Measurements from ENCODE around the gene PRDM16. TPM values are rescaled to one million over a fixed set of nuclear protein-coding genes. Genes with fewer than 3 reads are reported as not detected.

PRDM16 gene
- total and polyA plus RNA-seq, 2 of the 13 experiments (the other 11 are each of a cell fraction or from before 2014, with no cell fraction given), result 0.15 to 0.81 TPM

DNA sequence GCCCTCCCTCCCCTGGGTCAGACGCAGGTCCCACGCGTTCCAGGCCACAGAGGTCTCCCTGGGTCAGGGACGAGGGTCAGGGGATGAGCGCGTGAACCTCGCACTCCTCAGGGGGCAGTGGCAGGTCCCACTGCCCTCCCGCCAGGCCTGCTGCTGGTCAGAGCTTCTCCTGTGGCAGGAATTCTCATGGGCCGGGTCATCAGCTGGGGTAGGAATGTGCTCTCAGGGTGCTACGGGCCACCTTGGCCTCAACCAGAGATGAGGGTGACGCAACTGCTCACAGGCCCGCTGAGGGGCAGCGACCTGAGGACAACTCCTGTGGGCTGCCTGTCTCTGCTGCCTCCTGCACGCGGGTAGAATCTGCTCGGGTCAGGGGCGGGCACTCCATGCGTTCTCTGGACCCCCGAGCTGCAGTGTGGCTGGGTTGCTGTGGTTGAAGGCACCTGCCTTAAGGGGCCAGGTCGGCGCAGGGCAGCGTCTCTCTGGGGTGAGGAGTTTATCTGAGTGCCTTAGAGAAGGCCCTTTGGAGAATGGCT lies 128.8 kb downstream of the PRDM16 start (continued):
- TF ChIP-seq, protein P1, sequence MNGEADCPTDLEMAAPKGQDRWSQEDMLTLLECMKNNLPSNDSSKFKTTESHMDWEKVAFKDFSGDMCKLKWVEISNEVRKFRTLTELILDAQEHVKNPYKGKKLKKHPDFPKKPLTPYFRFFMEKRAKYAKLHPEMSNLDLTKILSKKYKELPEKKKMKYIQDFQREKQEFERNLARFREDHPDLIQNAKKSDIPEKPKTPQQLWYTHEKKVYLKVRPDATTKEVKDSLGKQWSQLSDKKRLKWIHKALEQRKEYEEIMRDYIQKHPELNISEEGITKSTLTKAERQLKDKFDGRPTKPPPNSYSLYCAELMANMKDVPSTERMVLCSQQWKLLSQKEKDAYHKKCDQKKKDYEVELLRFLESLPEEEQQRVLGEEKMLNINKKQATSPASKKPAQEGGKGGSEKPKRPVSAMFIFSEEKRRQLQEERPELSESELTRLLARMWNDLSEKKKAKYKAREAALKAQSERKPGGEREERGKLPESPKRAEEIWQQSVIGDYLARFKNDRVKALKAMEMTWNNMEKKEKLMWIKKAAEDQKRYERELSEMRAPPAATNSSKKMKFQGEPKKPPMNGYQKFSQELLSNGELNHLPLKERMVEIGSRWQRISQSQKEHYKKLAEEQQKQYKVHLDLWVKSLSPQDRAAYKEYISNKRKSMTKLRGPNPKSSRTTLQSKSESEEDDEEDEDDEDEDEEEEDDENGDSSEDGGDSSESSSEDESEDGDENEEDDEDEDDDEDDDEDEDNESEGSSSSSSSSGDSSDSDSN (CRISPR knock-in tag; IDR thresholded peaks at IDR 0.05), result peak; percentile 66
- TF ChIP-seq SKI (IDR thresholded peaks at IDR 0.05; ENCODE audit: partially characterized antibody), result peak; percentile 33
- no peak for TF ChIP-seq ZNF441 (CRISPR knock-in tag; IDR thresholded peaks at IDR 0.05; ENCODE audit: borderline replicate concordance)
- no peak for TF ChIP-seq POLR2G (IDR thresholded peaks at IDR 0.05; ENCODE audit: low read depth, low read length)
- TF ChIP-seq ZNF333 (CRISPR knock-in tag; IDR thresholded peaks at IDR 0.05; ENCODE audit: borderline replicate concordance), result no peak
- TF ChIP-seq, protein P2, sequence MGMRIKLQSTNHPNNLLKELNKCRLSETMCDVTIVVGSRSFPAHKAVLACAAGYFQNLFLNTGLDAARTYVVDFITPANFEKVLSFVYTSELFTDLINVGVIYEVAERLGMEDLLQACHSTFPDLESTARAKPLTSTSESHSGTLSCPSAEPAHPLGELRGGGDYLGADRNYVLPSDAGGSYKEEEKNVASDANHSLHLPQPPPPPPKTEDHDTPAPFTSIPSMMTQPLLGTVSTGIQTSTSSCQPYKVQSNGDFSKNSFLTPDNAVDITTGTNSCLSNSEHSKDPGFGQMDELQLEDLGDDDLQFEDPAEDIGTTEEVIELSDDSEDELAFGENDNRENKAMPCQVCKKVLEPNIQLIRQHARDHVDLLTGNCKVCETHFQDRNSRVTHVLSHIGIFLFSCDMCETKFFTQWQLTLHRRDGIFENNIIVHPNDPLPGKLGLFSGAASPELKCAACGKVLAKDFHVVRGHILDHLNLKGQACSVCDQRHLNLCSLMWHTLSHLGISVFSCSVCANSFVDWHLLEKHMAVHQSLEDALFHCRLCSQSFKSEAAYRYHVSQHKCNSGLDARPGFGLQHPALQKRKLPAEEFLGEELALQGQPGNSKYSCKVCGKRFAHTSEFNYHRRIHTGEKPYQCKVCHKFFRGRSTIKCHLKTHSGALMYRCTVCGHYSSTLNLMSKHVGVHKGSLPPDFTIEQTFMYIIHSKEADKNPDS (CRISPR knock-in tag; IDR thresholded peaks at IDR 0.05), result peak; percentile 70; the same call in 1 of the 2 replicates
- no peak for TF ChIP-seq GATA4 (IDR thresholded peaks at IDR 0.05; ENCODE audit: borderline replicate concordance, low read depth)
- no peak for TF ChIP-seq ZNF558 (CRISPR knock-in tag; IDR thresholded peaks at IDR 0.05; ENCODE audit: borderline replicate concordance)
- TF ChIP-seq ZNF792 (CRISPR knock-in tag; IDR thresholded peaks at IDR 0.05), result 0 out of 2 replicates have a peak, but pooled peaks have one; percentile 42
- TF ChIP-seq, protein P3, sequence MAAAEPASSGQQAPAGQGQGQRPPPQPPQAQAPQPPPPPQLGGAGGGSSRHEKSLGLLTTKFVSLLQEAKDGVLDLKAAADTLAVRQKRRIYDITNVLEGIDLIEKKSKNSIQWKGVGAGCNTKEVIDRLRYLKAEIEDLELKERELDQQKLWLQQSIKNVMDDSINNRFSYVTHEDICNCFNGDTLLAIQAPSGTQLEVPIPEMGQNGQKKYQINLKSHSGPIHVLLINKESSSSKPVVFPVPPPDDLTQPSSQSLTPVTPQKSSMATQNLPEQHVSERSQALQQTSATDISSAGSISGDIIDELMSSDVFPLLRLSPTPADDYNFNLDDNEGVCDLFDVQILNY (CRISPR knock-in tag; conservative IDR thresholded peaks at IDR 0.05), result no peak
- no peak for TF ChIP-seq GTF2F1 (IDR thresholded peaks at IDR 0.05; ENCODE audit: low read length)
- no peak for TF ChIP-seq ZFP82 (CRISPR knock-in tag; IDR thresholded peaks at IDR 0.05; ENCODE audit: borderline replicate concordance)
- TF ChIP-seq ZNF207 (IDR thresholded peaks at IDR 0.05; ENCODE audit: borderline replicate concordance), result no peak
- 0 out of 2 replicates have a peak, but pooled peaks have one; percentile 23 for TF ChIP-seq DMAP1 (CRISPR knock-in tag; IDR thresholded peaks at IDR 0.05)
- TF ChIP-seq ZC3H13 (CRISPR knock-in tag; IDR thresholded peaks at IDR 0.05), result no peak
- TF ChIP-seq GABPB1 (CRISPR knock-in tag; IDR thresholded peaks at IDR 0.05), result 0 out of 2 replicates have a peak, but pooled peaks have one; percentile 34
- no peak for TF ChIP-seq HDAC6 (IDR thresholded peaks at IDR 0.05; ENCODE audit: low read depth, low read length)
- no peak for TF ChIP-seq ZMAT3 (CRISPR knock-in tag; conservative IDR thresholded peaks at IDR 0.05)
- TF ChIP-seq, protein P4, sequence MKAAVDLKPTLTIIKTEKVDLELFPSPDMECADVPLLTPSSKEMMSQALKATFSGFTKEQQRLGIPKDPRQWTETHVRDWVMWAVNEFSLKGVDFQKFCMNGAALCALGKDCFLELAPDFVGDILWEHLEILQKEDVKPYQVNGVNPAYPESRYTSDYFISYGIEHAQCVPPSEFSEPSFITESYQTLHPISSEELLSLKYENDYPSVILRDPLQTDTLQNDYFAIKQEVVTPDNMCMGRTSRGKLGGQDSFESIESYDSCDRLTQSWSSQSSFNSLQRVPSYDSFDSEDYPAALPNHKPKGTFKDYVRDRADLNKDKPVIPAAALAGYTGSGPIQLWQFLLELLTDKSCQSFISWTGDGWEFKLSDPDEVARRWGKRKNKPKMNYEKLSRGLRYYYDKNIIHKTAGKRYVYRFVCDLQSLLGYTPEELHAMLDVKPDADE (CRISPR knock-in tag; IDR thresholded peaks at IDR 0.05), result no peak
- no peak for TF ChIP-seq SNAPC2 (CRISPR knock-in tag; IDR thresholded peaks at IDR 0.05)
- TF ChIP-seq, protein P5, sequence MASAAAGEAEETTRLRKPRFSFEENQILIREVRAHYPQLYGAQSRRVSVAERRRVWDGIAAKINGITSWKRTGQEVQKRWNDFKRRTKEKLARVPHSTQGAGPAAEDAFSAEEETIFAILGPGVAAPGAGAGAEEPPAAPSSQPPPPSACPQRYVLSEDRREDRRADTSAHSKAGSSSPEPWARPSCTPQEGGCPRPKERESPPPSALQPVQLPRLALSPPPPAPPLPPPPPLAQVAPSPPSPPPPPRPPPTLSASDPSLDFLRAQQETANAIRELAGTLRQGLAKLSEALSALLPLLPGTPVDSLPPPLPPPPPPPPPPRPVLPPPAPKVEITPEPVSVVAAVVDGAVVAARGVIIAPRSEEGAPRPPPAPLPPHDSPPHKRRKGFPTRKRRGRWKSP (CRISPR knock-in tag; IDR thresholded peaks at IDR 0.05), result 0 out of 2 replicates have a peak, but pooled peaks have one; percentile 45
- TF ChIP-seq CBX1 (IDR thresholded peaks at IDR 0.05; ENCODE audit: low read depth), result no peak
- peak; percentile 31 for TF ChIP-seq MYC (CRISPR knock-in tag; IDR thresholded peaks at IDR 0.05; ENCODE audit: borderline replicate concordance)
- no peak for TF ChIP-seq CREM (IDR thresholded peaks at IDR 0.05)
- no peak for TF ChIP-seq CREM (CRISPR knock-in tag; IDR thresholded peaks at IDR 0.05)
